T-helper 2 cell treated with Interferon-gamma antibody and Interleukin-4, amounts not matched to agents 5 μg/mL and 100 μg/mL, for 36 hours (primary cell): ENCODE measurements around the gene TFPT.

Experiments
- DNase-seq: peaks from one replicate; pipeline ENCODE4 v3.0.0; 2021; ENCODE audit warnings: low spot score
- H3K27ac Mint-ChIP-seq: one replicate; pipeline ENCODE4 v1.8.0; 2021; ENCODE audit warnings: mild to moderate bottlenecking, mixed read lengths
- H3K27me3 Mint-ChIP-seq: one replicate; pipeline ENCODE4 v1.8.0; 2021; ENCODE audit warnings: low read depth, mixed read lengths
- H3K36me3 Mint-ChIP-seq: one replicate; pipeline ENCODE4 v1.8.0; 2021; ENCODE audit warnings: low read depth, mixed read lengths
- H3K4me1 Mint-ChIP-seq: one replicate; pipeline ENCODE4 v1.8.0; 2021; ENCODE audit warnings: low read depth, mixed read lengths
- H3K4me3 Mint-ChIP-seq: one replicate; pipeline ENCODE4 v1.8.0; 2022; ENCODE audit warnings: mild to moderate bottlenecking, moderate library complexity, mixed read lengths
- H3K9me3 Mint-ChIP-seq: one replicate; pipeline ENCODE4 v1.8.0; 2021; ENCODE audit warnings: mixed read lengths

Gene TFPT

GRCh38 chr19:54137699-54138488, 22.4 kb upstream of the TFPT start, which contains the start of gene CNOT3:
Gene CNOT3 (plus strand): TSS chr19:54137762. CDS start chr19:54142979, 5,217 bp downstream.
- peaks cover 40% of the 10 kb centered on the region for H3K4me1 Mint-ChIP-seq
- H3K9me3 Mint-ChIP-seq = no peaks in the 10 kb centered on the region
- peak within 1 kb of the TSS; percentile 91 for H3K4me3 Mint-ChIP-seq
- peak within 1 kb of the TSS; percentile 92 for H3K27ac Mint-ChIP-seq
- DNase-seq = no peak
- H3K36me3 Mint-ChIP-seq = peaks cover 24% of the 10 kb centered on the region
- H3K27me3 Mint-ChIP-seq = no peaks in the 10 kb centered on the region

GRCh38 chr19:54136864-54137698, 21.6 kb upstream of the TFPT start:
- Mint-ChIP-seq H3K9me3 (no peaks in the 10 kb centered on the region), H3K4me1 (peaks cover 39% of the 10 kb centered on the region), H3K36me3 (peaks cover 19% of the 10 kb centered on the region), H3K27me3 (no peaks in the 10 kb centered on the region), H3K27ac (peak overlapping the region; percentile 78), H3K4me3 (peak overlapping the region; percentile 90)
- peak; percentile 99 for DNase-seq

- Mint-ChIP-seq H3K4me1 (peaks cover 32% of the 10 kb centered on the region), H3K9me3 (no peaks in the 10 kb centered on the region), H3K36me3 (peaks cover 15% of the 10 kb centered on the region), H3K27ac (peak overlapping the region; percentile 78), H3K4me3 (peak overlapping the region; percentile 90), H3K27me3 (no peaks in the 10 kb centered on the region)
- DNase-seq = peak; percentile 14
Observed at GRCh38 chr19:54136086-54136863, 20.8 kb upstream of the TFPT start.

GRCh38 chr19:54133957-54134590, 18.6 kb upstream of the TFPT start:
- H3K9me3 Mint-ChIP-seq = no peaks in the 10 kb centered on the region
- peaks cover 19% of the 10 kb centered on the region for H3K4me1 Mint-ChIP-seq
- no peak overlapping the region for H3K4me3 Mint-ChIP-seq
- peaks cover 7% of the 10 kb centered on the region for H3K36me3 Mint-ChIP-seq
- DNase-seq = no peak
- peak overlapping the region; percentile 73 for H3K27ac Mint-ChIP-seq
- H3K27me3 Mint-ChIP-seq = no peaks in the 10 kb centered on the region

GRCh38 chr19:54133312-54133956, 18.0 kb upstream of the TFPT start:
- no peak for DNase-seq
- Mint-ChIP-seq H3K9me3 (no peaks in the 10 kb centered on the region), H3K4me1 (peaks cover 13% of the 10 kb centered on the region), H3K36me3 (peaks cover 4% of the 10 kb centered on the region), H3K27me3 (no peaks in the 10 kb centered on the region), H3K4me3 (no peak overlapping the region), H3K27ac (no peak overlapping the region)

- Mint-ChIP-seq H3K27ac (no peak overlapping the region), H3K4me3 (no peak overlapping the region), H3K4me1 (peaks cover 5% of the 10 kb centered on the region), H3K36me3 (peaks cover 4% of the 10 kb centered on the region), H3K9me3 (no peaks in the 10 kb centered on the region), H3K27me3 (no peaks in the 10 kb centered on the region)
- DNase-seq = no peak
Observed at GRCh38 chr19:54129617-54129996, 14.2 kb upstream of the TFPT start.

- no peaks in the 10 kb centered on the region for H3K4me1 Mint-ChIP-seq
- no peaks in the 10 kb centered on the region for H3K27me3 Mint-ChIP-seq
- DNase-seq = no peak
- H3K9me3 Mint-ChIP-seq = no peaks in the 10 kb centered on the region
- peaks cover 4% of the 10 kb centered on the region for H3K36me3 Mint-ChIP-seq
- H3K4me3 Mint-ChIP-seq = no peak overlapping the region
- no peak overlapping the region for H3K27ac Mint-ChIP-seq
Observed at GRCh38 chr19:54128796-54129616, 13.5 kb upstream of the TFPT start.

- H3K27ac Mint-ChIP-seq = no peak overlapping the region
- no peaks in the 10 kb centered on the region for H3K9me3 Mint-ChIP-seq
- H3K36me3 Mint-ChIP-seq = peaks cover 6% of the 10 kb centered on the region
Observed at GRCh38 chr19:54128441-54128725, 12.9 kb upstream of the TFPT start.

GRCh38 chr19:54127688-54128440, 12.4 kb upstream of the TFPT start:
- DNase-seq = no peak
- H3K9me3 Mint-ChIP-seq = no peaks in the 10 kb centered on the region
- no peaks in the 10 kb centered on the region for H3K27me3 Mint-ChIP-seq
- H3K4me3 Mint-ChIP-seq = no peak overlapping the region
- H3K27ac Mint-ChIP-seq = no peak overlapping the region
- no peaks in the 10 kb centered on the region for H3K4me1 Mint-ChIP-seq
- H3K36me3 Mint-ChIP-seq = peaks cover 8% of the 10 kb centered on the region

More at GRCh38 chr19:54128441-54128725, 12.9 kb upstream of the TFPT start:
- Mint-ChIP-seq H3K4me1 (no peaks in the 10 kb centered on the region), H3K27me3 (no peaks in the 10 kb centered on the region), H3K4me3 (no peak overlapping the region)
- no peak for DNase-seq

GRCh38 chr19:54125713-54126112, 10.3 kb upstream of the TFPT start:
- Mint-ChIP-seq H3K9me3 (no peaks in the 10 kb centered on the region), H3K36me3 (peaks cover 14% of the 10 kb centered on the region)

GRCh38 chr19:54124393-54124792, 8.9 kb upstream of the TFPT start:
- Mint-ChIP-seq H3K36me3 (peaks cover 22% of the 10 kb centered on the region), H3K27ac (no peak overlapping the region)

More at GRCh38 chr19:54125713-54126112, 10.3 kb upstream of the TFPT start:
- Mint-ChIP-seq H3K4me3 (no peak overlapping the region), H3K27me3 (no peaks in the 10 kb centered on the region), H3K27ac (no peak overlapping the region), H3K4me1 (no peaks in the 10 kb centered on the region)
- DNase-seq = no peak

GRCh38 chr19:54123682-54124081, 8.2 kb upstream of the TFPT start:
- no peak for DNase-seq
- no peak overlapping the region for H3K27ac Mint-ChIP-seq
- H3K36me3 Mint-ChIP-seq = peaks cover 22% of the 10 kb centered on the region
- no peak overlapping the region for H3K4me3 Mint-ChIP-seq
- no peaks in the 10 kb centered on the region for H3K9me3 Mint-ChIP-seq
- no peaks in the 10 kb centered on the region for H3K4me1 Mint-ChIP-seq
- no peaks in the 10 kb centered on the region for H3K27me3 Mint-ChIP-seq

More at GRCh38 chr19:54124393-54124792, 8.9 kb upstream of the TFPT start:
- DNase-seq = no peak
- Mint-ChIP-seq H3K4me3 (no peak overlapping the region), H3K4me1 (no peaks in the 10 kb centered on the region), H3K9me3 (no peaks in the 10 kb centered on the region), H3K27me3 (no peaks in the 10 kb centered on the region)
